ENCODE results near the gene PATL2. TPM values are rescaled to one million over a fixed set of nuclear protein-coding genes. Genes with fewer than 3 reads are reported as not detected.
"Not testable (repeated sequence)": the region's sequence is repeated elsewhere in the genome, so short reads cannot be mapped to it uniquely, and the experiment has no call there.

Gene PATL2
- total and polyA plus RNA-seq, 7 donors: 0.03 to 0.88 (median 0.23) TPM; not detected in 2

DNA sequence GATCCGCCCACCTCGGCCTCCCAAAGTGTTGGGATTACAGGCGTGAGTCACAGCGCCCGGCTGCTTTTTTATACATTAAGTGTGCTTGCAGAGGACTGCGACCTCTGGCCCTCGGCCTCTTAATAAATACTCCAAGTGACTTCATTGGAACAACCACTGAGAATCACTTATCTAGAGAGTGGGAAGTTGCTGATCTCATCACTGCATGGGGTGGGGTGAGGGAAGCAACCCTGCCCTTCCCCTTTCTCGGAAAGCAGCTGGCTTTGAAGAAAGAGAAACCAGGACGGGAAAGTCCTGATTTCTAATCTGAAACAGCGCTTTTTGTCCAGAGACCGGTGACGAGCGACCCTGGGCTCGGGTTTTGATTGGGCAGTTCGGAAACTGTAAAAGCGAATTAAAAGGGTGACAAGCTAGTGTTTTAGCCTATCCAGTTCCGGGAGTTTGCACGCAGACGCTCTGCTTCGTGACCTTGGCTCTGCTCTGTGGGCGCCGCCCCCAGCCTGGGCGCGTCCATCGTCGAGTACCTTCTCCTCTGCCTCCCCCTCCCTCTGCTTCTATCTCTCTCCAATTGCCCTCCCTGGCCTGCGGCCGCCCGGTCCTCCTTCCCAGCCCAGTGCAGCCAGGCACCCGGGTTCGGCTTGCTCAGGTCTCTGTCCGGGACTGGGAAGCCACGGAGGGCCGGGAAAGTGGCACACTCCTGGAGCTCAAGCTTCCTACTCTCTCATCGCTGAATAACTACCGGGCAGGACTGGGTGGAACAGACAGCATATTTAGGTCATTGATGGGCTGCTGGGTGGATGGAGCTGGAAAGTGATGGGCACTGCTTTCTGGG lies 17.7 kb upstream of the PATL2 start:
- WGBS, 3 donors: 0 to 1% (median 0%) methylated on average over 35 to 36 of the region's 36 CpGs
- H3K4me1 ChIP-seq: peaks cover 15% of the 10 kb centered on the region

DNA sequence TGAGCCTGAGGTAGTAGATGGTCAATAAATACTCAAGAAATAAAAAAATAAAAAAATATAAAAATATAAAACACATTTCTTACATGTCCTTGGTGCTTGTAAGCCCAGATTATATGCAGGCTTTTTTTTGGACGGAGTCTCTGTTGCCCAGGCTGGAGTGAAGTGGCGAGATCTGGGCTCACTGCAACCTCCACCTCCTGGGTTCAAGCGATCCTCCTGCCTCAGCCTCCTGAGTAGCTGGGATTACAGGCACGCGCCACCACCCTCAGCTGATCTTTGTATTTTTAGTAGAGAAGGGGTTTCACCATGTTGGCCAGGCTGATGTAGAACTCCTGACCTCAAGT lies 17.1 kb upstream of the PATL2 start:
- not testable (repeated sequence) for DNase-seq; H3K9me3 ChIP-seq; H3K27me3 ChIP-seq (ENCODE audit: insufficient read depth in 3 of 3, low read length in 2 of 3); ATAC-seq
- intact Hi-C loops (cut with DNase I): loop anchor here in 1 of 2 donors (1.0 kb wide), 1 partner anchor 16 kb away; no protein-coding TSS in a partner anchor
- Histone ChIP-seq H3K36me3 (ENCODE audit: insufficient read depth in 1 of 2, low read depth in 1 of 2) (peaks cover 4 to 13% of the 10 kb centered on the region in 2 donors), H3K4me3 (peak overlapping the region; percentile 89), H3K4me1 (peaks cover 15% of the 10 kb centered on the region), H3K27ac (peak overlapping the region; percentile 93)
- WGBS, 3 donors: 52 to 76% (median 57%) methylated on average over 5 of the region's 5 CpGs

More for the DNA sequence above, 17.7 kb upstream of the PATL2 start:
- H3K9me3 ChIP-seq: no peaks in the 10 kb centered on the region
- intact Hi-C loops (cut with DNase I): loop anchor here in 1 of 2 donors (1.0 kb wide), 1 partner anchor 16 kb away; no protein-coding TSS in a partner anchor
- peak overlapping the region; percentile 93 for H3K27ac ChIP-seq
- TF ChIP-seq, protein P1, sequence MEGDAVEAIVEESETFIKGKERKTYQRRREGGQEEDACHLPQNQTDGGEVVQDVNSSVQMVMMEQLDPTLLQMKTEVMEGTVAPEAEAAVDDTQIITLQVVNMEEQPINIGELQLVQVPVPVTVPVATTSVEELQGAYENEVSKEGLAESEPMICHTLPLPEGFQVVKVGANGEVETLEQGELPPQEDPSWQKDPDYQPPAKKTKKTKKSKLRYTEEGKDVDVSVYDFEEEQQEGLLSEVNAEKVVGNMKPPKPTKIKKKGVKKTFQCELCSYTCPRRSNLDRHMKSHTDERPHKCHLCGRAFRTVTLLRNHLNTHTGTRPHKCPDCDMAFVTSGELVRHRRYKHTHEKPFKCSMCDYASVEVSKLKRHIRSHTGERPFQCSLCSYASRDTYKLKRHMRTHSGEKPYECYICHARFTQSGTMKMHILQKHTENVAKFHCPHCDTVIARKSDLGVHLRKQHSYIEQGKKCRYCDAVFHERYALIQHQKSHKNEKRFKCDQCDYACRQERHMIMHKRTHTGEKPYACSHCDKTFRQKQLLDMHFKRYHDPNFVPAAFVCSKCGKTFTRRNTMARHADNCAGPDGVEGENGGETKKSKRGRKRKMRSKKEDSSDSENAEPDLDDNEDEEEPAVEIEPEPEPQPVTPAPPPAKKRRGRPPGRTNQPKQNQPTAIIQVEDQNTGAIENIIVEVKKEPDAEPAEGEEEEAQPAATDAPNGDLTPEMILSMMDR (IDR thresholded peaks at IDR 0.05): no peak
- H3K27me3 ChIP-seq (ENCODE audit: insufficient read depth in 3 of 3, low read length in 2 of 3): no peaks in the 10 kb centered on the region
- peak overlapping the region; percentile 89 for H3K4me3 ChIP-seq
- DNase-seq (peak; percentile 93 to 95), ATAC-seq (peak; percentile 96 to 97 (median 97))
- H3K36me3 ChIP-seq (ENCODE audit: insufficient read depth in 1 of 2, low read depth in 1 of 2): peaks cover 4 to 13% of the 10 kb centered on the region in 2 donors

DNA sequence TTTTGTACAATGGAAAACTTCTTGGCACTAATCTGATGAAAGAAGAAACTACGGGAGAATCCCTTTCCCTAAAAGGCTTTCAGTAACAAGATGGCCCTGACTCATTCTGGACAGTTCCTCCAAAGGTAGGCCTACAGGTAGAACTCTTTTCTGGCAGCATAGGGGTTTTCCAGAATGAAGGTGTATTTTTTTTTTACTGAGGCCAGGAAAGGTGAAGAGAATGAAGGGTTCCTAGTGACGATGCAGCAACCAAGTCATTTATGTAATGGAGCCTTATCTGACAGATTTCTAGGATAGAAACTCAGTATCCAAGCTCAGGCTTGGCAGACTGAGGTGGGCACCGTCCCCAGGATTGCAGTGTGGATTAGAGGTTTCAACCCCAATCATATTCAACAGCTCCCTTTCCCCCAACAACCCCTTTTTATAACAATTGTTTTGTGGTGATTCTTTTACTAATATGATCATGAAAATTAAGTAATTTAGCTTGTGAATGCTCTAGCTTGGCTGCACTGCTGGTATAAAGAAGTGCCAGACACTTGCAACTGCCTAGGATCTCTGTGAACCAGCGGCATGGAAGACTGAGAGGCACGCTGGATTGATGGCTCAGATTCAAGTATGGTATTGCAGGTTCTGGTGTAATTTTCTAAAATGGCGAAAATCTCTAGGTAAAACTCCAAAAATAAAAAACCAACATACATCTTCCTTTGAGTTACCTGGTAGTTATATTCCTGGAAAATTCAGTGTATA lies 16.5 kb upstream of the PATL2 start:
- TF ChIP-seq, protein P1 (IDR thresholded peaks at IDR 0.05): no peak
- DNase-seq: no peak
- Histone ChIP-seq H3K4me3 (peak overlapping the region; percentile 89), H3K27me3 (ENCODE audit: insufficient read depth in 3 of 3, low read length in 2 of 3) (no peaks in the 10 kb centered on the region), H3K36me3 (ENCODE audit: insufficient read depth in 1 of 2, low read depth in 1 of 2) (peaks cover 4 to 13% of the 10 kb centered on the region in 2 donors), H3K4me1 (peaks cover 15% of the 10 kb centered on the region), H3K9me3 (no peaks in the 10 kb centered on the region), H3K27ac (peak overlapping the region; percentile 93)
- no peak for ATAC-seq
- whole genome bisulfite sequencing, 3 donors: 75 to 88% (median 83%) methylated on average over 6 of the region's 6 CpGs
- intact Hi-C loops (cut with DNase I): loop anchor here in 1 of 2 donors (1.0 kb wide), 1 partner anchor 15 kb away; no protein-coding TSS in a partner anchor

DNA sequence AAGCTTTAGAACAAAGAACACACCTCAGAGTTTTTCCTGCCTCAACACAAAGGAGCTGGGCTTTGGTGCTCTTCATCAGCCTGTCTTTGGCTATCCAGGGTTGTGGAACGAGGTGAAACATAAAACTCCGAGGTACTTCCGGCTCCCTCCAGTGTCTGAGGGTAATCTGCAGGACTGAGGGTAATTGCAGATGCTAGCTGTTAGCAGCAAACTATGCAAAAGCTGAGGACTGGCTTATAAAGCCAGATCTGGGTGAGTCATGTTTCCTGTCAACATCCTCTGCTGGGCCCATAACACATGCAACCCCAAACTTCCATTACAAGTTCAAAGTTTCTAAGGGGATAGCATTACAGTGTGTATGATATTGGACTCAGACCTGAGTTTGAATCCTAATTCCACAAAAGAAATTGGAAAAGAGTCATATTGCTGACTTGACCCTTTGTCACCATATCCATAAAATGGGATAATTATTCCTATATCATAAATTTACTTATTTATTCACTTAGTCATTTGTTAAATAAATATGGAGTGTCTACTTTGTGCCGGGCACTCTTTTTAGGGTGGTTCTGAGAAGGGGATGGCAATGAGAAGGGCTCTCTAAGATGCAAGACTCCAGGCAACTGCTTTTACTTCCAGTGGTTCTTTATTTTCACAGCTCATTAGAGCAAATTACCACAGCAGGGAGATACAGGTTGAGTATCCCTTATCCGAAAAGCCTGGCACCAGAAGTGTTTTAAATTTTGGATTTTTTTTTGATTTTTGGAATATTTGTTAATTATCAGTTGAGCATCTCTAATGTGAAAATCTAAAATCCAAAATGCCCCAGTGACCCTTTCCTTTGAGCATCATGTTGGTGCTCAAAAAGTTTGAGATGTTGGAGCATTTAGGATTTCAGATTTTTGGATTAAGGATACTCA lies 15.7 kb upstream of the PATL2 start:
- H3K4me1 ChIP-seq: peaks cover 15% of the 10 kb centered on the region
- 38 to 52% (median 42%) methylated on average over 5 of the region's 5 CpGs for WGBS, 3 donors
- no peaks in the 10 kb centered on the region for H3K27me3 ChIP-seq (ENCODE audit: insufficient read depth in 3 of 3, low read length in 2 of 3)
- H3K36me3 ChIP-seq (ENCODE audit: insufficient read depth in 1 of 2, low read depth in 1 of 2): peaks cover 2 to 6% of the 10 kb centered on the region in 2 donors
- peak overlapping the region; percentile 29 for H3K4me3 ChIP-seq
- peak overlapping the region; percentile 93 for H3K27ac ChIP-seq
- intact Hi-C loops (cut with DNase I): no loop called here
- no peaks in the 10 kb centered on the region for H3K9me3 ChIP-seq
- DNase-seq: no peak
- TF ChIP-seq, protein P1 (IDR thresholded peaks at IDR 0.05): no peak
- peak in 1 of 4 donors; percentile 9 for ATAC-seq

Measured in psoas muscle (tissue), 8 donors.